EH (cell line): ENCODE measurements around the gene SUCLG2.

Source experiments
- DNase-seq: peaks from one replicate; pipeline ENCODE4 v3.0.0-alpha.2; 2015; ENCODE audit warnings: low read depth

Gene SUCLG2

GRCh38 chr3:67654099-67654843, at the start of gene SUCLG2:
Gene SUCLG2 (minus strand): TSS chr3:67654612. CDS start chr3:67654586, 26 bp downstream.
- DNase-seq, result peak; percentile 91

GRCh38 chr3:67700596-67700995, 46.2 kb upstream of the SUCLG2 start:
- no peak for DNase-seq

GRCh38 chr3:67699882-67700281, 45.5 kb upstream of the SUCLG2 start:
- DNase-seq, result no peak

GRCh38 chr3:67692621-67693020, 38.2 kb upstream of the SUCLG2 start:
- no peak for DNase-seq

GRCh38 chr3:67691926-67692325, 37.5 kb upstream of the SUCLG2 start:
- no peak for DNase-seq

- no peak for DNase-seq
These were observed 36.8 kb upstream of the SUCLG2 start for GRCh38 chr3:67691207-67691606.

- DNase-seq, result no peak
These were observed 35.4 kb upstream of the SUCLG2 start for GRCh38 chr3:67689806-67690205.

GRCh38 chr3:67688231-67688630, 33.8 kb upstream of the SUCLG2 start:
- no peak for DNase-seq

GRCh38 chr3:67686069-67686468, 31.7 kb upstream of the SUCLG2 start:
- no peak for DNase-seq

- no peak for DNase-seq
These were observed 31.1 kb upstream of the SUCLG2 start for GRCh38 chr3:67685499-67685898.

GRCh38 chr3:67684211-67684610, 29.8 kb upstream of the SUCLG2 start:
- DNase-seq, result no peak

GRCh38 chr3:67683522-67683921, 29.1 kb upstream of the SUCLG2 start:
- no peak for DNase-seq

- DNase-seq, result no peak
These were observed 24.3 kb upstream of the SUCLG2 start for GRCh38 chr3:67678665-67679064.

GRCh38 chr3:67674055-67674454, 19.6 kb upstream of the SUCLG2 start:
- DNase-seq, result no peak

GRCh38 chr3:67662733-67663132, 8.3 kb upstream of the SUCLG2 start:
- no peak for DNase-seq

- DNase-seq, result no peak
These were observed 6.7 kb upstream of the SUCLG2 start for GRCh38 chr3:67661089-67661488.

GRCh38 chr3:67657192-67657591, 2.8 kb upstream of the SUCLG2 start:
- DNase-seq, result no peak

GRCh38 chr3:67656614-67657013, 2.2 kb upstream of the SUCLG2 start:
- no peak for DNase-seq

- no peak for DNase-seq
These were observed 1.1 kb upstream of the SUCLG2 start for GRCh38 chr3:67655364-67656121.

GRCh38 chr3:67654844-67655177, 399 bp upstream of the SUCLG2 start:
- no peak for DNase-seq

GRCh38 chr3:67653425-67654098, 850 bp downstream of the SUCLG2 start:
- DNase-seq, result peak; percentile 35

GRCh38 chr3:67650084-67650483, 4.3 kb downstream of the SUCLG2 start:
- no peak for DNase-seq

GRCh38 chr3:67649681-67650080, 4.7 kb downstream of the SUCLG2 start:
- DNase-seq, result no peak
